B cell (primary cell): ENCODE data around the gene GUCA2B.
A peak's percentile ranks its signal among the peaks of the same experiment; 100 is the strongest.

Experiments used
- CTCF ChIP-seq: fragments of 200-600 bp; IDR thresholded peaks from one replicate; pipeline ENCODE4 v1.8.0; 2022; ENCODE audit warnings: antibody characterized with exemption, mild to moderate bottlenecking
- EZH2 ChIP-seq: IDR thresholded peaks from 2 replicates; pipeline ENCODE4 v1.6.1; 2012; ENCODE audit warnings: borderline replicate concordance, low read depth, mild to moderate bottlenecking, moderate library complexity, low read length; ENCODE audit not compliant: insufficient read depth, poor library complexity, severe bottlenecking

DNA sequence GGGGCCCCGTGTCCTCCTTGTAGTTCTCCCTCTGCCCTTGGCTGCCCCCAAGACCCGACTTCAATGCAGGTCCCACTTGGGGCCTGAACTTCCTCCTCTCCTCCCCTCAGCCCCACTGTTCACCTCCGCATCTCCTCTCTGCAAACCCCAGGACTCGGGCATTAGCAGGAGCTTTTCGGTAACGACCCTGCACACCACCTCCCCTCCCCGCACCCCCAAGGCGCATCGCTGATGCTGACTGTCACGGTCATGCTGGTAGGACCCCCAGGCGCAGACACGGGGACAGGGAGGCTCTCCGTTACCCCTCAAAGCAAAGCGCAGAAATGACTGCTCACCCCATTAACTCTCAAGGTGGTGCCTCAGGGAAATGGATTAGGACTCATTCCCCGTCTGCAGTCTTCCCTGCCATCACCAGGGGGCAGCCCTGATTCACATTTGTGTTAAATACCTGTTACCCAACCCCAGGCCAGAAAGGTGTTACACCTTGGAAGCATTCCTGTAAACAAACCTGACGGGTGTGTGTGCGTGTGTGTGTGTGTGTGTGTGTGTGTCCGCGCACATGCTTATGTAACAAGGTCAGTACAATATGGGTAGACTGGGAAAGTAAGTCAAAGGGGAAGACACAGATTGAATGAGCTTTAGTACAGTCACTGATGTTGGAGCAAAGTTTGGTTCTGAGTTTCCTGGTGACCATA, 6.4 kb upstream of the GUCA2B start:
- TF ChIP-seq CTCF (peak; percentile 73), EZH2 (no peak)
